GM12865 (cell line): ENCODE results near the gene UTS2R.

ENCODE experiments used
- DNase-seq: peaks from one replicate; pipeline ENCODE4 v3.0.0; 2010; ENCODE audit warnings: low read depth
- H3K4me3 ChIP-seq: 2 replicates; pipeline ENCODE4 v1.5.1; 2011; ENCODE audit warnings: mild to moderate bottlenecking, low read depth, low read length, control low read depth
- CTCF ChIP-seq: IDR thresholded peaks from 2 replicates; pipeline ENCODE4 v1.5.1; 2011; ENCODE audit warnings: low read length, control low read depth, low read depth, inconsistent platforms; ENCODE audit not compliant: insufficient read depth; ENCODE audit errors: missing control alignments

The UTS2R gene

GRCh38 chr17:82325286-82326180, 46.0 kb upstream of the UTS2R start:
- no peak for TF ChIP-seq CTCF
- no peak for DNase-seq
- H3K4me3 ChIP-seq: no peak overlapping the region

GRCh38 chr17:82327289-82327688, 44.3 kb upstream of the UTS2R start:
- no peak for TF ChIP-seq CTCF

GRCh38 chr17:82327757-82328140, 43.8 kb upstream of the UTS2R start:
- no peak for DNase-seq
- no peak overlapping the region for H3K4me3 ChIP-seq
- TF ChIP-seq CTCF: no peak

More at GRCh38 chr17:82327289-82327688, 44.3 kb upstream of the UTS2R start:
- H3K4me3 ChIP-seq: no peak overlapping the region
- no peak for DNase-seq

GRCh38 chr17:82328141-82328993, 43.2 kb upstream of the UTS2R start:
- DNase-seq: no peak
- no peak overlapping the region for H3K4me3 ChIP-seq
- TF ChIP-seq CTCF: no peak

- no peak for TF ChIP-seq CTCF
- no peak overlapping the region for H3K4me3 ChIP-seq
- DNase-seq: no peak
Observed at GRCh38 chr17:82328994-82329507, 42.5 kb upstream of the UTS2R start.

- DNase-seq: no peak
- no peak overlapping the region for H3K4me3 ChIP-seq
- TF ChIP-seq CTCF: no peak
Observed at GRCh38 chr17:82329683-82330321, 41.8 kb upstream of the UTS2R start.
